GM12864 (cell line): Measurements from ENCODE around the gene RECK.

Experiments used
- DNase-seq: peaks from one replicate; pipeline ENCODE4 v3.0.0-alpha.2; 2011; ENCODE audit warnings: low read depth
- H3K4me3 ChIP-seq: 2 replicates; pipeline ENCODE4 v1.5.1; 2011; ENCODE audit warnings: mild to moderate bottlenecking, low read depth, low read length, control low read depth
- CTCF ChIP-seq: IDR thresholded peaks from 2 replicates; pipeline ENCODE4 v1.5.1; 2011; ENCODE audit warnings: low read depth, mild to moderate bottlenecking, moderate library complexity, low read length, control low read depth, inconsistent platforms; ENCODE audit errors: missing control alignments

The RECK gene

GRCh38 chr9:36110434-36110833 is 73.7 kb downstream of the RECK start:
- no peak for DNase-seq
- H3K4me3 ChIP-seq = no peak overlapping the region
- peak; percentile 12 for TF ChIP-seq CTCF

- no peak for TF ChIP-seq CTCF
- no peak overlapping the region for H3K4me3 ChIP-seq
- no peak for DNase-seq
Measured at GRCh38 chr9:36112516-36112915, 75.8 kb downstream of the RECK start.

- DNase-seq = no peak
- no peak for TF ChIP-seq CTCF
Measured at GRCh38 chr9:36113999-36114398, 77.3 kb downstream of the RECK start.

GRCh38 chr9:36116593-36116992 is 79.9 kb downstream of the RECK start:
- no peak for DNase-seq
- no peak overlapping the region for H3K4me3 ChIP-seq
- TF ChIP-seq CTCF = no peak

More at GRCh38 chr9:36113999-36114398, 77.3 kb downstream of the RECK start:
- no peak overlapping the region for H3K4me3 ChIP-seq

GRCh38 chr9:36118201-36118600 is 81.5 kb downstream of the RECK start:
- DNase-seq = no peak
- TF ChIP-seq CTCF = no peak
- no peak overlapping the region for H3K4me3 ChIP-seq

- no peak overlapping the region for H3K4me3 ChIP-seq
- no peak for TF ChIP-seq CTCF
- no peak for DNase-seq
Measured at GRCh38 chr9:36118706-36119105, 82.0 kb downstream of the RECK start.

- no peak for DNase-seq
- no peak for TF ChIP-seq CTCF
- H3K4me3 ChIP-seq = no peak overlapping the region
Measured at GRCh38 chr9:36119476-36119875, 82.8 kb downstream of the RECK start.
